ENCODE measurements around the gene MAPKAPK3.

- TF ChIP-seq EZH2 (IDR thresholded peaks at IDR 0.05; ENCODE audit: insufficient read depth, poor library complexity, severe bottlenecking) (no peak), EZH2phosphoT487 (IDR thresholded peaks at IDR 0.05; ENCODE audit: insufficient read depth, low read depth) (no peak)
Observed at GRCh38 chr3:50657407-50657806, 40.5 kb downstream of the MAPKAPK3 start.

Measured in GM23248 (cell line).